HL-60 (cell line): Measurements from ENCODE around the gene PHB1.

Experiments used
- CTCF ChIP-seq: IDR thresholded peaks from one replicate; pipeline ENCODE4 v1.5.1; 2011; ENCODE audit warnings: low read length, control low read depth, inconsistent platforms; ENCODE audit not compliant: insufficient read depth
- REST ChIP-seq: IDR thresholded peaks from 2 replicates; pipeline ENCODE4 v1.6.1; 2012; ENCODE audit warnings: low read depth; ENCODE audit not compliant: insufficient replicate concordance
- SPI1 ChIP-seq: IDR thresholded peaks from 2 replicates; pipeline ENCODE4 v1.6.1; 2012; ENCODE audit warnings: low read depth, mild to moderate bottlenecking, borderline replicate concordance

- TF ChIP-seq SPI1 (no peak), CTCF (no peak), REST (no peak)
These were observed 44.9 kb downstream of the PHB1 start for GRCh38 chr17:49369760-49370159.
